Activated CD4-positive, alpha-beta T cell treated with anti-CD3 and anti-CD28 coated beads, Interleukin-2, amount 50 U/mL, for 16 hours (primary cell): ENCODE results near the gene FCAMR.
A peak's percentile ranks its signal among the peaks of the same experiment; 100 is the strongest.

Source experiments
- DNase-seq: peaks from one replicate; pipeline ENCODE4 v3.0.0-alpha.2; 2020

Gene FCAMR

DNA sequence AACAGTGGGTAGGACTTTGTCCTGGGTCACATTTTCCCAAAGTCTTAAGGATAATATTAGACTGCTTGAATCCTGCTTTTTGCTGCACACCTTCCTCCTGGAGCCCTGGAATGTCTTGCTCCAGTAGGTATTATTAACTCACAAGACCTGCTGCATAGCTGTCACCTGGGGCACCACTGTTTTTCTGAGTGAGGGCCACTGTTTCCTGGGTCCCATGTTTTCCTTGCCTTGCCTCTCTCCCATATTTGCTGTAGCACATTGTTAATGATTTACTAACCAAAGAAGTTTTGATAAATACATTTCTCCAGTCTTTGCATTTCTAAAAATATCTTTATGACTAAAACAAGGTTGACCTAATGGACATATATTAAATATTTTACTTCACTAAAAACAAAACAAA, 22.5 kb upstream of the FCAMR start:
- no peak for DNase-seq

DNA sequence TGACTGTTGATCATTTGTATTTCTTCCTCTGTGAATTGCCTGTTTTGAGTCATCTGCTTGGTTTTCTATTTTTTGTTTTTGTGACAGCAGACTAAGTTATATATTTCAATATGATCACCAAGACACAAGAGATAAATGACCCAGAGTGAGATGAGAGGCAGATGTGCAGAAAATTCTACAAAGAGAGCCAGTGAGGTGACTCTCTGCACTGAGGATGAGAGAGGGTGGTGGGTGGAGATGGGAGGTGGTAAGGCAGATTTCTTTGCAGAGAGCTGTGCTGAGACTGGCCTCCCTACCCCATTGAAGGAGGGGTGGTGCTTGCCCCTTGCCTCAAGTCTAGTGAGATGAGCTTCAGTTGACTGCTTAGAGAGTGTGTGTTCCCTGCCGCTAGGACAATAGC, 17.6 kb upstream of the FCAMR start:
- no peak for DNase-seq

DNA sequence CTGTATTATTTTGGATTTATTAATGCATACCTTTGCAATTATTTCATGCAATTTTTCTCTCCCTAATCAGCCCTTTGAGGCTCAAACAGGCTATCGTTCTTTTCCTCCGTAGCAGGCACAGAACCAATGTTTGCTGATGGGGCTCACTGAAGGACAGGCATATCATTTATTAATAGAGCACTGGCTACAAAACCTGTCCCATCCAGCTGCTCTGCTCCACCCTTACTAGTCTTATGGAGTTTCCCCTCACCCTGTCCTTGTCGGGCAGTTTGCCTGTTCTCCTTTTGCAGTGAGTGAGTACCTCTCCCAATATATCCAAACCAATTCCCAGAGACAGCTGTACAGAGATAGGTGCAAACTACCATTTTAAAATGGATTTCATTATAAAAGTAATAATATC, 16.6 kb upstream of the FCAMR start:
- DNase-seq = no peak

DNA sequence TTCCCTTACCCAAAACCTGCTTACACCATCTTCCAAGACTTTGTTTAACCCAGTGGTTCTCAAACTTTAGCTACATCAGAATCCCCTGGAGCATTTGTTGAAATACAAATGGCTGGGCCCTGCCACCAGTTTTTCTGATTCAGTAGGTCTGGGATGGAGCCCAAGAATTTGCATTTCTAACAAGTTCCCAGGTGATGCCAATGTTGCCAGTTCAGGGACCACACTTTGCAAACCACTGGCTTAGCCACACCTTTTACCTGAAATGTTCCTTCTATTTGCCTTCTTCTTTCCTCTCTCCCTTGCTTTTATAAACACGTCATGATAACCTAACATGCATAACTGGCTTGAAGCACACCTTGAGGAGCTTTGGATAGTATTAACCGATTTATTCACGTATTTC, 16.1 kb upstream of the FCAMR start:
- DNase-seq = no peak

DNA sequence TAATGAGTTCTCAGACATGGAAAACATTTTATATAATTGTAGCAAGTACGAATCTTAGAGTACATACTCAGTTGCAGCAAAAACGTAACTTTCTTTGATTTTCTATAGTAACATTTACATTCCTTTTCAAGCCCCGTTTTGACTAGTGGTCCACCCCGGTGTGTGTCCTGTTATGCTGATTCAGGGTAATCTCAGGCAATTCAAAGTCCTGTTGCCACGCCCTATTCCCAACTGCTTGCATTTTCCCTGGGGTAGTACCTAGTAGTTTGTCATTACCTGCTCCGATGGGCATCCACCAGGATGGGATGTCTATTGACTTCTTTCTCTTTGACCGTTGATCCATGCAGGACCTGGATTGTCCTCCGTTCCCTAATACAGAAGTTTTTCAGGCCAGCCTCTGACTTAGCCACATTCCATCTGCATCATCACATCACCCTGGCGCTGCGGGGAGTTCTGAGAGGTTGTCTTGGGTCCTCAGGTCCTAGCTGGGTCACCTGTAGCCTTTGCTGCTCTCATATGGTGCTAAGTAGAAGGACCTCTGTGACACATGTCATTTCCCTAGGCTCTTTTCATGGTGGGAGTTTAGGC, 15.0 kb upstream of the FCAMR start:
- no peak for DNase-seq

DNA sequence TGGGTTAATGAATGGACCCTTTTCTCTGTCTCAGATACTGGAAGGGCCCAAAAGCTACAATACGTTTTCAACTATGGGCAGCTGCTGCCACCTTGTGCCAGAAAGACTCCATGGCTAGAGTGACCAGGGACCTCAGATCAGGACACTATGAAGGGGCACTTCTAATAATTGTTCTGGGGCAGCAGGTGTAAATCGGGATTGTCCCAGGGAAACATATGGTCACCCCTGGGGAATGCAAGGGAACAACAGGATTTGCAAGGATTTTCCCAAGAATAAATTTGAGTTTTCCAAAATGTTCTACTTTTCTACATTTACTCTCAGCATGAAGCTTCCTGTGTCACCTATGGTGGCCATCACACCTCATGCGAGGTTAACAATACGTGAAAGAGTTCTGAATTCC, 12.0 kb upstream of the FCAMR start:
- peak; percentile 47 for DNase-seq

DNA sequence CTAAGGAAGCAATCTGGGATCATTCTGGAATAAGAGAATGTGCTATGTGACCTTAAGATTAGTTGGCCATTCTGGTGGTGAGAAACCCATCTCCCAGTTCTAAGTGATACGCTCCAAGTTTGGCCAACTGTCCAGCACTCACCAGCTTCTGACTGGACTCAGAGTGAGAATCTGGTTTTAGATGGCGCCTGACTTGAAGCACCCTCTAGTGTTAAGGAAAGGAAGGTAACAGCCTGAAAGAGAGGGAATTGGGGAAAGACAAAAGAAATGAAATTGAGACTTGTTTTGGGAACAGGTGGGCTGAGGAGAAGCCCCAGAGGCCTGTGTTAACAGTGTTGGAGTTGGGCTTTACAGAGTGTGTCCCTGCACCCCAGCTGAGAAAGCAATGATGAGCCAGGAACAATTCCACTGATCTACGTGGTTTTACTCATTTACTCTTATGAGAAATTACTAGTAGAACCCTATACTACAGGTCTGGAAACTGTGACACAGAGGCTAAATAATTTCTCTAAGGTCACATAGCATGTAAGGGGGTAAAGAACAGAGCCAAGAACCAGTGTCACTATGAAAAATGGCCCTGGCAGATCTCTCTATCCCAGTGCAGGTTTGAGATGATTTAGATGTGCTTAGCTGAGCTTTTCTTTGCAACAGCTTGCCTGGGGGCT, 9.3 kb upstream of the FCAMR start:
- no peak for DNase-seq

DNA sequence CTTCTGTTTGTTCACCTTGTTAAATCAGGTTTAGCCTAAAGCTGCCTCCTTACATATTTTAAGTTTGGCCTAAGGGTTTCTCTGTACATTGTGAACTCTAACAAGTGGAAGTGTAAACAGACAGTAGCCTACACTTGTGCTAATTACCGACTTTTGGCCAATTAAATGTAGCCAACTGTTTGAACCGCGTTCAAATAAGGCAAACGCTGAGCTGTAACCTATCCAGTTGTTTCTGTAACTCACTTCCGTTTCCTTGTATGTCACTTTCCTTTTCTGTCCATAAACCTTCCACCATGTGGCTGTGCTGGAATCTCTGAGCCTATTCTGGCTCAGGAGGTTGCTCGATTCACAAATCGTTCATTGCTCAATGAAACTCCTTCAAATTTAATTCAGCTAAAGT, 8.0 kb upstream of the FCAMR start:
- DNase-seq = no peak

DNA sequence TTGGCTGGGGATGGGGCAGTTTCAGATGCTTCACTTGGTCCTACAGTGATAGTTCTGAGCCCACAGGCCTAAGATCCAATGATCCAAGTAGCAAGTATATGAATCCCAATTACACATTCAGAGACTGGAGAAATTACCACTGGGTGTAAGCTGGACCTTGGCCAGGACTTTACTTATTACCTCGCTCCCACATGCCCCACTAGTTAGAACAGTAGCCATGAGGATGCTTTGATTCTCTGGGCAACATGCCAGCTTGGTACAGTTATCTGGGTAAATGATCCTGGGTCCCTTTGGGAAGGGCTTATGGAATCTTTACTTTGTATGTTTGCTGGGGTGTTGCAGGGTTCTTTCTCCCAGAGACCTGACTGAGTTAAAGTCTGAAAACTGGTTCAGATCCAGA, 5.0 kb upstream of the FCAMR start:
- no peak for DNase-seq

DNA sequence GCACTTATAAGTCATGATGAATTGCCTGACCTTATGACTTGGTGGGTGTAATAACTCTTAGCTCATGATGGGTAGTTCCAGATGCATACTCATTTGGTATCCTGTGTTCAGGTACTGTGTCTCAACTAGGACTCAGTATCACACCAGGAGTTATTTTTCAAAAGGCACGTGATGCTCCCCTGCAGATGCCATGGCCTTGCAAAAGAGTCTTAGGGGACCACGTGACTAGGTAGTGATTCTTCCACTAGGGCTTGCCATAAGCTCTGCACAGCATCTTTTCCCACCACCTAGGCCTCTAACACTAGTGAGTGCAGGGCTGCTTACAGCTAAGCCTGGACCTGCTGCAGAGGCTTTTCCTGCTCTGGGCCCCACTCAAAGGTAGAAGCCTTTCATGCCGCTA, 3.9 kb upstream of the FCAMR start:
- DNase-seq = no peak

DNA sequence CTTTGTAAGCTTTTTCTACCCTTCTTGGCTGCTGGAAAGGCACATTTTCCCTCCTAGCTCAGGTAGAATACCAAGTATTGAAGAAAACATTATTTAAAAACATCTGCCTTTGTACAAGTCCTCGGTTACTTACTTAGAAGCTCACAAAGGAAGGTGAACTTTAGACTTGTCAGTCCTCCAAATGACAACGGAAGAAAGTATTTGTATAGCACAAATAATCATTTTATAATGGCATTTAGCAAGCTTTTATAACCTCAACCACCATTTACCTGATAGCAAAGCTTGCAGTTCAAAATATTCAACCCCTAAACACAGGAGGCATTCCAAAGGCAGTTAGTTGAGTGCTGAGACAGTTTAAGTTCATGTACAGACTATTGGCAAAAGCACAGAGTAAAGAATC, 2.5 kb upstream of the FCAMR start:
- DNase-seq = no peak

DNA sequence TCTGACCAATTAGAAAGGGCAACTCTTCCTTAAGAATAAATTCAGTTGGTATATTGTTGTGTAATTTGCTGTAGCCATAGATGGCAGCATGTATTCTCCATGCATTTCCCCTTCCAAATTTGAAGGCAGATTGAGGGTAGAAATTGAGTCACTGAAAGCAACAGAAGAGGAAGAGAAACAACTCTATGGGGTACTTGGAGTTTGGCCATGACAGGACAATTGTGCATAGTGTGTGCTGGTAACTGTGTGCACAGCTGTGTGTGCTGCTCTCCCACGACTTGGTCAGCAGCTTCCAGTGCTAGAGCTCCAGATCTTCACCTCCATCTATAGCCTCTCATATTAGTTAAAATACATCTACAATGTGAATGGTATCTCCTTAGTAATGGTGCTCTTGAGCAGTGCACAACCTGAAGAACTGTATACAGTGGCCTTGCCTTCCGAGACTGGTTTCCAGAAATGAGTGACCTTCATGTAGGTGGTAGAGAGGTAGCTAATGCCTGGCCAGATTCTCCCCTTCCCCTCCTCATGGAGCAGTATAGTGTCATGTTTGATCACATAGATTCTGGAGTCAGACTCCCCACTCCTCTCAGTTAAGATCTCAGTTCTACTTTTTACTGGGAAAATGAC, 882 bp upstream of the FCAMR start:
- no peak for DNase-seq

DNA sequence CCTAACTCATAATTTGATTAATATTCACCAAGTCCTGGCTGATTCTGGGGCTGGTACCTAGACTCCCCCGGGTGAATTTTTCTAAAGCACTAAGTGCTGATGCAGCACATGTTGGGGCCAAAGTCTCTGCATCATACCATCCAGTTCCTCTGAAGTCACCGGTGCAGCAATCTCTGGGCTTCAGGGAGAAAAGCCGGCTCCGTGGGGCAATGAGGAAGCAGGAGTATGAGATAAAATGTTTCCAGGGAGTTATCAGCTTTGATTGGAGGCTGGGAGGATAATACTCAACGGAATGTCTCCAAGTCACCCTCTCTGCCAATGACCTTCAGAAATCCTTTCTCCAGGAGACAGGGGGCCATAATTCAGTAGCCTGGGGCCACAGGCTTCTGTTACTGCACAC, 1.2 kb downstream of the FCAMR start:
- DNase-seq = no peak

DNA sequence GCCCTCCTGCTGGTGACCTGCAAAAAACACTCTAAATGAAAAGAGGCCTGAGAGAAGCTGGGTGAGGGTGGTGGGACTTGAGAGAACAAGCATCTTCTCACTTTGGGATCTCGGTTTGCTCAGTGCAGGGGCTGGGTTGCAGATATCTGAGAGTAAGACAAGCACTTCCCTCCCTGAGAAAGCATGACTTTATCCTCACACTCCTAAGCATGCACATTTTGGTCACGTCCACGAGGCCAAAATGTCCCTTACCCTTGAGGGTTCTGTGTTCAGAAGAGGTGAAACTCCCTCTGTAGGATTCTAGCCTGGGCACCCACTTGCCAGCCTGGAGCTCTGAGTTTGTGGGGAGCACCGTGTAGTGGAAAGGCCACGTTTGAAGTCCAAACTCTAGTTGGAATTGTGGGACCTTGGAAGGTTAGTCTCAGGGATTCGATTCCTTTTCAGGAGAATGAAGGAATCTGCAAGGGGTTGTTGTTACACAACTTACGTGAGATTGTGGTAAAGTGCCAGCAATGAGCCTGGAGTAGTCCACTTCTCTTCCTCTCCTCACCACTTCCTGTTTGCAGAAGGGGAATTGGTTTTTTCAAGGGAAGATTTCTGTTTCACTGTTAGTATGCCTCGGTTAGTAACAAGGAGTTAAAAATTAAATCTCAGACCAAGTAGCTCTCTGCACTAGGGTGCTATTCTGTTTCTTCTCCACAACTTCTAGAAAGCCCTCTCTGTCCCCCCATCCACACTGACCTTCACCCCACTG, 3.0 kb downstream of the FCAMR start:
- DNase-seq = peak; percentile 41

DNA sequence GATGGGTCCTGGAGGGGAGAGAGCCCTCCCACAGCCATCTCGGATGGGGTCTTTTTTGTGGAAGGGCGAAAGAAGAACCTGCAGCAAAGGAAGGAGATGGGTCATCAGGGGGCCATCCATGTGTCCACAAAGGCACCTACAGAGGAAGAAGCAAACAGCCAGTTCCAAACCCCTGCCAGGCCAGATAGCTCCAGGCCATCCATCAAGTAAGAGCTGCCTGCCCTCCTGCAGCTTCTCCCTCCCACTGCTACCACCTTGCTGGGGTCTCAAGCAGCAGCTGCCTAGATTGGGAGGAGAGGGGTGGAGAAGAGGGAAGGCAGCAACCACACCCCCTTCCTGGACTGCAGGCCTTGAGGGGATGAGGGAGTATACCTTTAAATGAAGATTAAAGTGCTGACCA, 4.5 kb downstream of the FCAMR start:
- DNase-seq = no peak

DNA sequence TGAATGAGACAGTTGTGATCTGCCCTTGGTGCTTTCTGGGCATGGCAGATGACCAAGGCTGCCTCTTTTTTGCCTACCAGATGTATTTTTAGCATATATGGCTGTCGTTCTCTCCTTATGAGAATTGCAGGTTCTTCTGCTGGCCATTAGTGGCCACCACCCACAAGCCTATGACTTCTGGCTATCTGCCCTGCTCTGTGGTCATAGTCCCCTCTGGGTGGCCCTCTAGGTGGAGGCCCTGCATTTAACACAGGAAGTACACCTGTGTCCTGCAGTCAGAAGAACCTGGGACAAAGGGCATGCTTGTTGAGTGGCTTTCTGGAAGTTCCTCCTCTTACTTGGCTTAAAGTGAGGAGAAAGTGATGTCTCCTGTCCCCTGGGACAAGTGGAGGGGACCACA, 6.5 kb downstream of the FCAMR start:
- DNase-seq = no peak

DNA sequence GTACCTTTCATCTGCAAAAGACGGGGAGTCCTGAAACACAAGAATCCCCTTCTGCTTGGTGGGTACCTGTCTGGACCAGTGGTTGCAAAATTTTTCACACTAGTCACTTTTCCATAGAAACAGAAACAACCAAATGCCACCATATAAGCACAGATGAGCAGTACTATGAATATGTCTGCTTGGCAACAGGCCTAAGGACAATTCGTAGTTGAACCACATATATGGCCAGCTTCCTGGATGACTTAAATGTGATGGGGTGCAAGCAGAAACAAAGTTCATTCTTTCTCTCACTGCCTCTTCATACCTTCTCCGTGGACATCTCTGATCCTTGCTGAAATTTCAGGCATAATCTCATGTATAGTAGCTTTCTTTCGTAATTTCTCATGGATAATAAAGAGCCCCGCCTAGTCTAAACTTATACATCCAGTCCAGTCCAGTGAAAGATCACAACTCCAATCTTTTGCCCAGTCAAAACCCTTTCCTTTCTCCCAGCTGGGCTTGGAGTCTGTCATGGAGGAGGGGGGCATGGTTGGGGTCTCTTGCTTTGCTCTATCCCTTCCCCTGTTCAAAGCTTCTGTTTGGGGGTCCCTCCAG, 7.0 kb downstream of the FCAMR start:
- DNase-seq = no peak

DNA sequence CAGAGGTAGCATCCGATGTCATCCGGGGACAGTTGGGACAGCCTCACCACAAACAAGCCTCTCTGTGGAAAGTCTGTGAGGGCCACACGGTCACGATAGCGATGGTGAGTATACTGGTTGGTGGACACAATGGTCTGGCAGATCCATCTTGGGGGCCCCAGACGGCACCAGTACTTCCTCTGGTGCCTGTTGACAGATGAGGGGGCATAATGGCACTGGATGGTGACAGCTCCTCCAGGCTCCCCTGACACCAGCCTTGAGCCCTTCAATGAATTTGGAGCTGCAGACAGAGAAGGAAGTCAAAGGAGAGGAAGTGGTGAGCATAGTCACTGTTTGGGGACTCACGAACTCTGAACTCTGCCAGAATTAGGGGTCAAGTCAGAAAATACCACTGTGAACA, 8.0 kb downstream of the FCAMR start:
- no peak for DNase-seq

DNA sequence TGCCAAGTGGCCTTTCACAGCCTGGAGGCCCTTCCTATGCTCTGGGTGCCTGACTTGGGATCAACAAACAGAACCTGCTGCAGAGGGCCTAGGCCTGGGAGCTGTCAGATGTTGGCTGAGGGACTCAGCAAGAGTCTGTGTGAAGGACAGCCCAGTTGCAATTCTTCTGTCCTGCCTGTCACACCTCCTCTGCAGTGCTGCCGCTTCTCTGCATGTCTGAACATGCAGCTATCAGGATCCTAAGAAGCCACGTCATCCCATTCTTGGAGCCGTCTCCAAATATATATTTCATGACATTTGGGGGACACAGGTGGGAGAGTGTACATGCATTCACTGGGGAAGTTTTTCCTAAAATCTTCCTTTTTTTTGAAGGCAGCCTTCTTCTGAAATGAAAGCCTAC, 8.6 kb downstream of the FCAMR start:
- DNase-seq = no peak

DNA sequence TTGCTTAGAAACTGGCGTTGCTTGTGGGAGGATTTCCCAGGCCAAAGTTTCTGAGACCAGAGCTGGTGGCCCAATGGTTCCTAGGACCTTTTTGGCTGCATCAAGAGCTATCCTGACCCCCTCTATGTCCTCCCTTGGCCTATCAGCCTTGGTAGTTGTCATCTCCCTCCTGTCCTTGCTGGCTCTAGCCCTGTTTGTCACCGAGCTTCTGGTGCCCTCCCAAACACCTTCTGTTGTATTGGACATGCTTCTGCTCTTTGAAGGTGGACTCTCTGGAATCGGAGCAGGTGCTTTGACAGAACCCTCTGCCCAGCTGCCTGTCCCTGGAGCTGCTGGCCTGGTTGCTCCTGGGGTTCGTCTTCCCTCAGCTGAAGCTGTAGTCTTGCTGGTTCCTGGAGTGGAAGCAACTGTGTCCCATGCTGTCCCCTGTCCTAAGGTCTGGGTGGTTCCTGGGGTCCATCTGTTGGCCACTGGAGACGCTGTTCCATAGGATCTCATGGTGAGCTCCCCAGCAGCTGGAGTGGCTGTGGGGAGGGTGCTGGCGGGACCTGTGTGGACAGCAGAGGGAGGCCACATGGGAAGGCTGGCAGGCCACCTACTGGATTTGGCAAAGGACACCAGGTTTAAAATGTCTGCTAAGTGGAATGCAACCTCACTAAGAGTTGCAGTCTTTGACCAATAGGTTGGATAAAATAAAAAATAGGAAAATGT, 9.4 kb downstream of the FCAMR start:
- DNase-seq = no peak

DNA sequence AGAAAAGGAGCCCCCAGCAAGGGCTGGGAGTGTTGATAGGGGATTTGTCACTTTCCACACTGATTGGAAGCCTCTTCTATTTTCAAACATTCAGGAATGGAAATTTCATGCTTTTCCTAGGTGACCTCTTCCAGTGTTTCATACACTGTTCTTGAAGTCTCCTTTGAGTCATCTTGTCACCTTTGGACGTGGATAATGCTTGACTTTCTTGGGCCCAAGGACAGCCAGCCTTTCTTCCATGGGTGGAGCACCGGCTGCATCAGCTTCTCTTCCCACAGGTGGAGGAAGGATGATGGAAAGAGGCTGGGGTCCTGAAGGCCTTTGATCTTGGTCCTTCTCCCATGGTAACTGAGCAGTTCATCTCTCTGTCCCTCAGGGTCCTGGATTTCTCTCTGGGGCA, 12.1 kb downstream of the FCAMR start:
- DNase-seq = no peak

DNA sequence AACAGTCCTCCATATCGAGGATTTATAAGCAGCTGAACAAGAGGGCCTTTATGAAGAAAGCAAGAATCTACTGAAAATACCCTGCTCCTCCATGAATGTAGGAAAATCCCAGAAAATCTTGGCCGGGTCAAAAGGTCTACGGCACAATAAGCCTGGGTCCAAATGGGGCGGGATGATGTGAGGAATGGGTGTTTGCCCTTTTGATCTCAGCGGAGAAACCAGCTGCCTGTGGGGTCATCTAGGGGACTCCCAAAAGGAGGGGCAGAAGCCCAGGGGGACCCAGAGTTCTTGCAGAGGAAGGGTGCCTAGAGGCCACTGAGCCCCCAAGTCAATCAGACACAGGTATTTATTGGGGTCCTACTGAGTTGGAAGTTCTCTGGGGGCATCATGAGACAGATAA, 12.6 kb downstream of the FCAMR start:
- no peak for DNase-seq
